ENCODE measurements around the gene YPEL5. TPM values are rescaled to one million over a fixed set of nuclear protein-coding genes. Genes with fewer than 3 reads are reported as not detected.

Gene YPEL5
- total RNA-seq, 1 experiment from 2014 or later, result 66.4 TPM

GRCh38 chr2:30149976-30150375 lies 3.2 kb downstream of the YPEL5 start:
- Histone ChIP-seq H3K27me3 (ENCODE audit: control insufficient read depth, insufficient read depth, low read length) (no peaks in the 10 kb centered on the region; the same call in 1 of the 2 replicates), H3K36me3 (ENCODE audit: control insufficient read depth, insufficient read depth, low read length) (peaks cover 9% of the 10 kb centered on the region), H3K9me3 (ENCODE audit: control insufficient read depth, insufficient read depth, low read depth, low read length) (no peaks in the 10 kb centered on the region), H3K27ac (ENCODE audit: low read length) (no peak overlapping the region), H3K4me1 (ENCODE audit: control insufficient read depth, insufficient read depth, low read length) (peaks cover 32% of the 10 kb centered on the region), H3K4me3 (ENCODE audit: low read depth in 2 of 2, low read length in 2 of 2) (no peak overlapping the region)
- ATAC-seq (no peak), DNase-seq (ENCODE audit: low read depth, low spot score) (no peak)
- no peak for TF ChIP-seq TCF7L2 (IDR thresholded peaks at IDR 0.05; ENCODE audit: low read depth, low read length)
- TF ChIP-seq CTCF (IDR thresholded peaks at IDR 0.05), result no peak
- no peak for TF ChIP-seq SIN3A (IDR thresholded peaks at IDR 0.05; ENCODE audit: borderline replicate concordance, insufficient read depth, low read depth, low read length)
- TF ChIP-seq REST (IDR thresholded peaks at IDR 0.05; ENCODE audit: insufficient read depth in 1 of 2, low read depth in 2 of 2, low read length in 1 of 2), result no peak
- TF ChIP-seq POLR2AphosphoS5 (IDR thresholded peaks at IDR 0.05; ENCODE audit: low read depth, low read length), result no peak
- ChIA-PET POLR2A (no interaction called here), CTCF (interaction anchor here (0.9 kb wide), 1 partner anchor 13 kb away, joined by 4 read pairs; no protein-coding TSS in a partner anchor)
- in situ Hi-C loops (cut with HindIII; ENCODE audit: low pct_unique_long_range_greater_than_20kb, low sequenced_read_pairs), result no loop called here
- intact Hi-C loops (cut with micrococcal nuclease; ENCODE audit: unreplicated experiment), result no loop called here
- BruUV-seq (replicated peaks), result no TSS peak

GRCh38 chr2:30150786-30151185 lies 4.0 kb downstream of the YPEL5 start:
- H3K4me3 ChIP-seq (ENCODE audit: low read depth in 2 of 2, low read length in 2 of 2), result no peak overlapping the region
- no peak for TF ChIP-seq CTCF (IDR thresholded peaks at IDR 0.05)
- no peak for TF ChIP-seq POLR2AphosphoS5 (IDR thresholded peaks at IDR 0.05; ENCODE audit: low read depth, low read length)
- no peak for TF ChIP-seq TCF7L2 (IDR thresholded peaks at IDR 0.05; ENCODE audit: low read depth, low read length)
- in situ Hi-C loops (cut with HindIII; ENCODE audit: low pct_unique_long_range_greater_than_20kb, low sequenced_read_pairs) (no loop called here), intact Hi-C loops (cut with micrococcal nuclease; ENCODE audit: unreplicated experiment) (no loop called here)
- H3K9me3 ChIP-seq (ENCODE audit: control insufficient read depth, insufficient read depth, low read depth, low read length), result no peaks in the 10 kb centered on the region
- ATAC-seq (no peak), DNase-seq (ENCODE audit: low read depth, low spot score) (no peak)
- H3K27me3 ChIP-seq (ENCODE audit: control insufficient read depth, insufficient read depth, low read length), result no peaks in the 10 kb centered on the region; the same call in 1 of the 2 replicates
- H3K27ac ChIP-seq (ENCODE audit: low read length), result no peak overlapping the region
- ChIA-PET CTCF (interaction anchor here (0.6 to 0.9 kb wide), 2 partner anchors 12 to 46 kb away, joined by 4 read pairs; no protein-coding TSS in a partner anchor), POLR2A (no interaction called here)
- no TSS peak for BruUV-seq (replicated peaks)
- H3K4me1 ChIP-seq (ENCODE audit: control insufficient read depth, insufficient read depth, low read length), result peaks cover 30% of the 10 kb centered on the region
- peaks cover 9% of the 10 kb centered on the region for H3K36me3 ChIP-seq (ENCODE audit: control insufficient read depth, insufficient read depth, low read length)

Measured in Panc1 (cell line).